ENCODE measurements around the gene SSH2.
"Not testable (repeated sequence)": the region's sequence is repeated elsewhere in the genome, so short reads cannot be mapped to it uniquely, and the experiment has no call there.

SSH2 gene

DNA sequence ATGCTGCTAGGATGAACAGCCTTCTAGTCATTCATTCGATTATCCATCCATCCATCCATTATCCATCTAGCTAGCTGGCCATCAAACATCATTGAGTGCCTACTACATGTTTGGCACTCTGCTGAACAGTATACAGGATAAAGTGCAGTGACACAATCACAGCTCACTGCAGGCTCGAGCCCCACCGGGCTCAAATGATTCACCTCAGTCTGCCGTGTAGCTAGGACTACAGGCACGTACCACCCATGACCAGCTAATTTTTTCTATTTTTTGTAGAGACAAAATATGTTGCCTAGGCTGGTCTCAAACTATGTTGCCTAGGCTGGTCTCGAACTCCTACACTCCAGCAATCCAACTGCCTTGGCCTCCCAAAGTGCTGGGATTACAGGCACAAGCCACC, 50.0 kb downstream of the SSH2 start:
- Histone ChIP-seq H3K4me1 (ENCODE audit: low read length) (no peaks in the 10 kb centered on the region), H4K20me1 (ENCODE audit: insufficient read depth, low read length) (peaks cover 8% of the 10 kb centered on the region), H2AFZ (ENCODE audit: low read depth, low read length) (no peak overlapping the region), H3K27me3 (ENCODE audit: low read depth, low read length) (no peaks in the 10 kb centered on the region), H3K27ac (ENCODE audit: low read length) (no peak overlapping the region), H3K36me3 (replicated peaks; ENCODE audit: low read depth, low read length) (no peaks in the 10 kb centered on the region), H3K4me2 (ENCODE audit: low read length) (no peak overlapping the region), H3K79me2 (ENCODE audit: low read length) (peaks cover 10% of the 10 kb centered on the region), H3K9ac (ENCODE audit: low read length) (no peak overlapping the region), H3K9me3 (ENCODE audit: insufficient read depth, low read length) (no peaks in the 10 kb centered on the region), H3K4me3 (ENCODE audit: low read length) (no peak overlapping the region)
- TF ChIP-seq EZH2phosphoT487 (IDR thresholded peaks at IDR 0.05; ENCODE audit: low read depth): no peak
- TF ChIP-seq, protein P1, sequence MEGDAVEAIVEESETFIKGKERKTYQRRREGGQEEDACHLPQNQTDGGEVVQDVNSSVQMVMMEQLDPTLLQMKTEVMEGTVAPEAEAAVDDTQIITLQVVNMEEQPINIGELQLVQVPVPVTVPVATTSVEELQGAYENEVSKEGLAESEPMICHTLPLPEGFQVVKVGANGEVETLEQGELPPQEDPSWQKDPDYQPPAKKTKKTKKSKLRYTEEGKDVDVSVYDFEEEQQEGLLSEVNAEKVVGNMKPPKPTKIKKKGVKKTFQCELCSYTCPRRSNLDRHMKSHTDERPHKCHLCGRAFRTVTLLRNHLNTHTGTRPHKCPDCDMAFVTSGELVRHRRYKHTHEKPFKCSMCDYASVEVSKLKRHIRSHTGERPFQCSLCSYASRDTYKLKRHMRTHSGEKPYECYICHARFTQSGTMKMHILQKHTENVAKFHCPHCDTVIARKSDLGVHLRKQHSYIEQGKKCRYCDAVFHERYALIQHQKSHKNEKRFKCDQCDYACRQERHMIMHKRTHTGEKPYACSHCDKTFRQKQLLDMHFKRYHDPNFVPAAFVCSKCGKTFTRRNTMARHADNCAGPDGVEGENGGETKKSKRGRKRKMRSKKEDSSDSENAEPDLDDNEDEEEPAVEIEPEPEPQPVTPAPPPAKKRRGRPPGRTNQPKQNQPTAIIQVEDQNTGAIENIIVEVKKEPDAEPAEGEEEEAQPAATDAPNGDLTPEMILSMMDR (IDR thresholded peaks at IDR 0.05; ENCODE audit: low read depth, low read length): no peak

DNA sequence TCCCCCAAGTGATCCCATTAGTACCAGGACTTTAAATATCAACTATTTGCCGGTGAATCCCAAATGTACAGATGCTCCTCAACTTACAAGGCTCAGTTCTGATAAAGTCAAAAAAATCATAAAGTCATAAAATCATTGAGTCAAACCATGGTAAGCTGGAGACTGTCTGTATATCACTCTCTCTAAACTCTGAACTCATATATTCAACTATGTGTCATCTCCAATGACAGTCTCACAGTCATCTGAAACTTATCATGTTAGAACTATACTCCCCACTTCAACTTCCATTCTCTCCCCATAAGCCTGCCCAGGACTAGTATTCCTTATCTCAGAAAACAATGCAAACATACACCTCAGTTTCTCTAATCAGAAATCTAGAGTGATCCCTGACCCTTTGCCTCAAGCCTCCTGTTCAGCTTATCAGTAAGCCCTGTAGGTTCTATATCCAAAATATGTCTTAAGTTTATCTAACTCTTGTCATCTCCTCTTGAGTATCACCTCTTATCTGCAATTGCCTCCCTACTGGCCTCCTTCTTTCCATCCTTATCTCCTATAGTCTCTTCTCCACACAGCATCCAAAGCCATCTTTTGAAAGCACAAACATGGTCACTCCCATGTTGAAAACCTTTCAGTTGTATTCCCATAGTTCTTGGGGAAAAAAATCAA, 55.0 kb downstream of the SSH2 start:
- Histone ChIP-seq H2AFZ (ENCODE audit: low read depth, low read length) (no peak overlapping the region), H3K9me3 (ENCODE audit: insufficient read depth, low read length) (no peaks in the 10 kb centered on the region), H3K4me3 (ENCODE audit: low read length) (no peak overlapping the region), H4K20me1 (ENCODE audit: insufficient read depth, low read length) (peaks cover 8% of the 10 kb centered on the region), H3K79me2 (ENCODE audit: low read length) (peaks cover 13% of the 10 kb centered on the region), H3K4me1 (ENCODE audit: low read length) (no peaks in the 10 kb centered on the region), H3K27ac (ENCODE audit: low read length) (no peak overlapping the region), H3K27me3 (ENCODE audit: low read depth, low read length) (no peaks in the 10 kb centered on the region), H3K4me2 (ENCODE audit: low read length) (no peak overlapping the region), H3K36me3 (replicated peaks; ENCODE audit: low read depth, low read length) (no peaks in the 10 kb centered on the region), H3K9ac (ENCODE audit: low read length) (no peak overlapping the region)
- no peak for TF ChIP-seq EZH2phosphoT487 (IDR thresholded peaks at IDR 0.05; ENCODE audit: low read depth)
- TF ChIP-seq, protein P1 (IDR thresholded peaks at IDR 0.05; ENCODE audit: low read depth, low read length): no peak

DNA sequence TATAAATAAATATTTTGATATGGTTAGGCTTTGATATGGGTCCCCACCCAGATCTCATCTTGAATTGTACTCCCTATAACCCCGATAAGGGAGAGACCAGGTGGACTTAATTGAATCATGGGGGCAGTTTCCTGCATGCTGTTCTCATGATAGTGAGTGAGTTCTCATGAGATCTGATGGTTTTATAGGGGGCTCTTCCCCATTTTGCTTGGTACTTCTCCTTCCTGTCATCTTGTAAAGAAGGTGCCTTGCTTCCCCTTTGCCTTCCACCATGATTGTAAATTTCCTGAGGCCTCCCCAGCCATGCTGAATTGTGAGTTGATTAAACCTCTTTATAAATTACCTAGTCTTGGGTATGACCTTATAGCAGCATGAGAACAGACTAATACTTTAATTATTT, 55.7 kb downstream of the SSH2 start:
- H3K27ac ChIP-seq (ENCODE audit: low read length); H3K36me3 ChIP-seq (replicated peaks; ENCODE audit: low read depth, low read length); H2AFZ ChIP-seq (ENCODE audit: low read depth, low read length); H3K9me3 ChIP-seq (ENCODE audit: insufficient read depth, low read length); H3K9ac ChIP-seq (ENCODE audit: low read length); H3K27me3 ChIP-seq (ENCODE audit: low read depth, low read length); H3K4me1 ChIP-seq (ENCODE audit: low read length); H3K4me3 ChIP-seq (ENCODE audit: low read length); H3K4me2 ChIP-seq (ENCODE audit: low read length); H4K20me1 ChIP-seq (ENCODE audit: insufficient read depth, low read length): not testable (repeated sequence)
- peaks cover 13% of the 10 kb centered on the region for H3K79me2 ChIP-seq (ENCODE audit: low read length)

DNA sequence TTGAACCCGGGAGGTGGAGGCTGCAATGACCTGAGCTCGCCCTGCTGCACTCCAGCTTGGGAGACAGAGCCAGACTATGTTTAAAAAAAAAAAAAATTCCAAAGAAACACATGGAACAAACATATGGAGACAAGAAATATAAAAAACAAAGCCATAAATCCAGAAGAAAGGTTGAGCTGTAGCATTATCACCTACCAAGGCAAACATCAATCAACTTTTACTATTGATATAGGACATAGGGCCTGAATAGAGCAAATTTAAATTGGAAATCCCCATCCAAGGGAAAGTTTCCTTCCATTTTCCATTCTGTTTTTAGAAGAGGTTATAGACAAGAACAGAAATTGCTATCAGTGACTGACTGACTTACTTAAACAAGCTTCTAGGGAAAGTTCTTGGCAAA, 56.6 kb downstream of the SSH2 start:
- H3K27ac ChIP-seq (ENCODE audit: low read length): no peak overlapping the region
- H3K36me3 ChIP-seq (replicated peaks; ENCODE audit: low read depth, low read length): no peaks in the 10 kb centered on the region
- H3K79me2 ChIP-seq (ENCODE audit: low read length): peaks cover 8% of the 10 kb centered on the region
- no peaks in the 10 kb centered on the region for H3K4me1 ChIP-seq (ENCODE audit: low read length)
- H2AFZ ChIP-seq (ENCODE audit: low read depth, low read length): no peak overlapping the region
- H3K27me3 ChIP-seq (ENCODE audit: low read depth, low read length): no peaks in the 10 kb centered on the region
- no peak overlapping the region for H3K9ac ChIP-seq (ENCODE audit: low read length)
- H4K20me1 ChIP-seq (ENCODE audit: insufficient read depth, low read length): peaks cover 5% of the 10 kb centered on the region; the same call in 1 of the 2 replicates
- H3K4me2 ChIP-seq (ENCODE audit: low read length): no peak overlapping the region
- H3K9me3 ChIP-seq (ENCODE audit: insufficient read depth, low read length): no peaks in the 10 kb centered on the region
- no peak for TF ChIP-seq EZH2phosphoT487 (IDR thresholded peaks at IDR 0.05; ENCODE audit: low read depth)
- TF ChIP-seq, protein P1 (IDR thresholded peaks at IDR 0.05; ENCODE audit: low read depth, low read length): no peak
- H3K4me3 ChIP-seq (ENCODE audit: low read length): no peak overlapping the region

Measured in OCI-LY3 (cell line).